Testis (tissue), 3 donors: ENCODE measurements around the gene TSPAN32. TPM values are rescaled to one million over a fixed set of nuclear protein-coding genes. Genes with fewer than 3 reads are reported as not detected.
A peak's percentile ranks its signal among the peaks of the same experiment; 100 is the strongest.

ENCODE experiments used
- DNase-seq: peaks from one replicate; pipeline ENCODE4 v3.0.0-alpha.2; 2019
- H3K27ac ChIP-seq, 2 donors: fragments of 200-600 bp; sonication (generic); one replicate each; pipeline ENCODE4 v1.5.1; 2019
- H3K27me3 ChIP-seq: fragments of 200-600 bp; sonication (generic); one replicate; pipeline ENCODE4 v1.5.1; 2019
- H3K36me3 ChIP-seq: fragments of 200-600 bp; sonication (generic); one replicate; pipeline ENCODE4 v1.5.1; 2017; ENCODE audit warnings: low read depth; ENCODE audit errors: missing control alignments
- H3K4me1 ChIP-seq: fragments of 200-600 bp; sonication (generic); one replicate; pipeline ENCODE4 v1.5.1; 2019
- H3K4me3 ChIP-seq, 2 donors: fragments of 200-600 bp; sonication (generic); one replicate each; pipeline ENCODE4 v1.5.1; 2017 to 2019
- H3K9me3 ChIP-seq: fragments of 200-600 bp; sonication (generic); one replicate; pipeline ENCODE4 v1.5.1; 2017
- CTCF ChIP-seq, 3 experiments: fragments of 450-650 bp in 2 of 3; fragments of 200-600 bp in 1 of 3; sonication (generic) in 1 of 3; IDR thresholded peaks; one replicate each; pipeline ENCODE4 v1.5.1; 2016 to 2019; ENCODE audit warnings: antibody characterized with exemption in 3 of 3, mild to moderate bottlenecking in 2 of 3, moderate library complexity in 1 of 3
- POLR2A ChIP-seq: fragments of 450-650 bp; IDR thresholded peaks from one replicate; pipeline ENCODE4 v1.6.1; 2017; ENCODE audit warnings: antibody characterized with exemption, mild to moderate bottlenecking, moderate library complexity
- WGBS, 2 donors: methylation state at CpG; one replicate each; pipeline ENCODE4 v1.1.5; 2018; 5-methylcytosine and 5-hydroxymethylcytosine counted together
- intact Hi-C: fragments of 100-400 bp; cut with DNase I; formaldehyde crosslinking; loops from one replicate; pipeline ENCODE4 v1.15.1; 2023; ENCODE audit warnings: low total_unique reads
- polyA plus RNA-seq: library from polyadenylated mRNA; stranded (reverse); fragments of 350-450 nt; fragmentation: Illumina TruSeq; extraction: RNeasy Lipid Tissue Mini Kit (QIAGEN cat#74804); gene quantifications from one replicate; pipeline ENCODE4 v1.2.3, GENCODE V29; 2014; ENCODE audit warnings: low read depth, low replicate concordance; ENCODE audit not compliant: insufficient read depth
- total RNA-seq, 2 donors: library from RNA; depleted of rRNA; stranded (reverse); fragments of >200 nt; gene quantifications; one replicate each; pipeline ENCODE4 v1.2.3, GENCODE V29; 2016

TSPAN32 gene
- total and polyA plus RNA-seq, 3 donors from 2014 or later = 1.0 to 1.5 (median 1.1) TPM

DNA sequence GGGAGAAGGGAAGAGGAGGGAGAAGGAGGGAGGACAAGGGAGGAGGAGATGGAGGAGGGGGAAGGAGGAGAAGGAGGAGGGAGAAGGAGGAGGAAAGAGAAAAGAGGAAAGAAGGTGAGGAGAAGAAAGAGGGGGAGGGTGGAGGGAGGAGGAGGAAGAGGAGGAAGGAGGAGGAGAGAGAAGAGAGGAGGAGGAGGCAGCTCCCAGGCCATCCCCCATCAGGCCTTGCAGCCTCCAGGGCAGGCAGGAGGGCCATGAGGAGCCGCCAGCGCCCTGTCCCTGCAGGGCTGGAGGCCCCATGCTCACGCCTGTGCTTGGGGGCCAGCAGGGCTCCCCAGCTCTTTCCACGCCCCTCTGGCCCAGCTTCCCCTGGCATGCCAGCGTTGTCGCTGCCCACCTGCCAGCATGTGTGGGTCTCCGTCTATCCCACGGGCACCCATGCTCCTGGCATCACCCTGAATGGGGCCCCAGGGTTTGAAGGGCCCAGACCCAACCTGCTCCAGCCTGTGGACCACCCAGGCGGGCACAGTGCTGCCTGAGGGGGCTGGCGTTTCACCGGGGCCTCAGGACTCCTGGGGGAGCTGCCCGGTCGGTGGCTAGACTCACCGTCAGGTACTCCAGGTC, 5.2 kb downstream of the TSPAN32 start:
- H3K4me1 ChIP-seq = peaks cover 49% of the 10 kb centered on the region

GRCh38 chr11:2307501-2308331, 5.9 kb downstream of the TSPAN32 start:
- no peaks in the 10 kb centered on the region for H3K36me3 ChIP-seq
- peak overlapping the region; percentile 55 to 84 for H3K27ac ChIP-seq
- intact Hi-C loops = loop anchor here (5.0 kb wide), 1 partner anchor 110 kb away; no protein-coding TSS in a partner anchor
- TF ChIP-seq POLR2A (no peak), CTCF (IDR thresholded peaks at IDR 0.05) (no peak)
- no peak overlapping the region for H3K4me3 ChIP-seq
- no peaks in the 10 kb centered on the region for H3K9me3 ChIP-seq
- DNase-seq = no peak
- H3K27me3 ChIP-seq = no peaks in the 10 kb centered on the region
- H3K4me1 ChIP-seq = peaks cover 45% of the 10 kb centered on the region
- 85 to 86% methylated on average over 15 to 22 of the region's 23 CpGs for WGBS, 2 donors

More for the DNA sequence above, 5.2 kb downstream of the TSPAN32 start:
- no peak overlapping the region for H3K4me3 ChIP-seq
- intact Hi-C loops = loop anchor here (5.0 kb wide), 1 partner anchor 110 kb away; no protein-coding TSS in a partner anchor
- H3K27me3 ChIP-seq = no peaks in the 10 kb centered on the region
- peak overlapping the region; percentile 55 to 84 for H3K27ac ChIP-seq
- 37 to 40% methylated on average over 4 to 11 of the region's 14 CpGs for WGBS, 2 donors
- no peak for DNase-seq
- no peaks in the 10 kb centered on the region for H3K9me3 ChIP-seq
- no peaks in the 10 kb centered on the region for H3K36me3 ChIP-seq
- TF ChIP-seq CTCF (IDR thresholded peaks at IDR 0.05) = no peak
- TF ChIP-seq POLR2A = no peak

DNA sequence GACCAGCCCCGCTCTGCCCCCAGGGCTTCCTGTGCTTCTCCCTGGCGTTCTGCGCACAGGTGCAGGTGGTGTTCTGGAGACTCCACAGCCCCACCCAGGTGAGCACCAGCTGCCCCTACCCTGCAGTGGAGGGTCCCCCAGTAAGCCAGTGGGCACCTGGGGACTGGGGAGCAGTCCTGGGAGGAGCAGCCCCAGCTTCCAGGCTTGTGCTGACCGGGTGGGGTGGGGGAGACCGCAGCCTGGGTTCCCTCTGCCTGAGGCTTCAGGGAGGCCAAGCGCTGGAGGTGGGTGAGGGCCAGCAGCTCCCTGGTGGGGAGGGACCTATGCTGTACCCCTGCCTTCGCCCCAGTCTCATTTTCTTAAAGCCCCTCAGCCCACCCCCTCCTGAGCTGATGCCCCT, 6.9 kb downstream of the TSPAN32 start:
- Histone ChIP-seq H3K27ac (no peak overlapping the region), H3K36me3 (no peaks in the 10 kb centered on the region), H3K9me3 (no peaks in the 10 kb centered on the region), H3K27me3 (no peaks in the 10 kb centered on the region), H3K4me1 (peaks cover 35% of the 10 kb centered on the region), H3K4me3 (no peak overlapping the region)
- no peak for TF ChIP-seq CTCF (IDR thresholded peaks at IDR 0.05)
- no peak for TF ChIP-seq POLR2A
- 80 to 100% methylated on average over 1 to 7 of the region's 7 CpGs for WGBS, 2 donors
- no peak for DNase-seq
- intact Hi-C loops = loop anchor here (5.0 kb wide), 1 partner anchor 109 kb away; no protein-coding TSS in a partner anchor

DNA sequence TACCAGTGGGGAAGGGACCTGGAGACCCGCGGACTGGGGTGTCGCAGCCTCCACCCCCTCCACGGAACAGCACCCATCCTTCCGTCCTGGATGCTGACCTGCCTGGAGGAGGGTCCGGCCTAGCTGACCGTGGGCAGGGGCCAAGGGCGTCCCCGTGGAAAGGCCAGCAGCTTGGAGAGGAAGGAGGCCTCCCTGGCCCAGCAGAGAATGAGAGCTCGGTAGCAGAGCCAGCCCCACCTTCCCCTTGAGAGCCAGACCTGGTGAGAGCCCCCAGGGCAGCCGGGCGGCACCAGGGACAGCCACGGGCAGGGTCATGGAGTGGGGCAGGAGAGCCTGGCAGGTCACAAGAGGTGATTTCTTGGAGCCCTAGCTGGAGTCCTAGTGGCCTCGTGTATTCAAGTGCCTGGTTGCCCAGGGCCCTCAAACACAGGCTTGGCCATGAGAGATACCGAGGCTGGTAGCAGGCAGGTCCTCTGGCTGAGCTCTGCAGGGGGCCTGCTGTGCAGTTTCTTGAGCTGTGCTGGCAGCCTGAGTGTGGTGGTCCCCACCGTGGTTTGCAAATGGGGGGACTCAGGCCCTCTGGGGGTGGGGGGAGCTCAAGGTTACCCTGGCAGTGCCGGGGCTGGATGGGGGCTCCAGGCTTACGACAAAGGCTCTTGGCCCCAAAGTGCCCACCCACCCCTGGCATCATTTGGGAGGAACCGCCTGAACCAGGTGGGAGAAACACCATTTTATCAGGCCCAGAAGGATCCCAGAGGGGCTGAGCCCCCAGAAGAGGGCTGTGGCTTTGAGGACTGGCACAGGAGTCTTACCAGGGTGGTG, 7.6 kb downstream of the TSPAN32 start:
- intact Hi-C loops = loop anchor here (5.0 kb wide), 1 partner anchor 108 kb away; no protein-coding TSS in a partner anchor
- 50 to 67% methylated on average over 2 to 19 of the region's 19 CpGs for WGBS, 2 donors

More for the DNA sequence above, 7.6 kb downstream of the TSPAN32 start:
- no peaks in the 10 kb centered on the region for H3K9me3 ChIP-seq
- H3K27me3 ChIP-seq = no peaks in the 10 kb centered on the region
- no peak for DNase-seq
- H3K27ac ChIP-seq = peak overlapping the region in 1 of 2 donors; percentile 11
- H3K4me3 ChIP-seq = no peak overlapping the region
- no peaks in the 10 kb centered on the region for H3K36me3 ChIP-seq
- H3K4me1 ChIP-seq = peaks cover 35% of the 10 kb centered on the region
- TF ChIP-seq CTCF (IDR thresholded peaks at IDR 0.05) = no peak
- TF ChIP-seq POLR2A = no peak
